SHP77 (cell line): ENCODE measurements around the gene LIPC.

Experiments used
- DNase-seq, 2 experiments: peaks; one replicate each; lab custom pipeline; 2025; lab: John Stamatoyannopoulos, UW

LIPC gene

GRCh38 chr15:58495891-58496408 is 64.2 kb downstream of the LIPC start:
- DNase-seq = no peak

DNA sequence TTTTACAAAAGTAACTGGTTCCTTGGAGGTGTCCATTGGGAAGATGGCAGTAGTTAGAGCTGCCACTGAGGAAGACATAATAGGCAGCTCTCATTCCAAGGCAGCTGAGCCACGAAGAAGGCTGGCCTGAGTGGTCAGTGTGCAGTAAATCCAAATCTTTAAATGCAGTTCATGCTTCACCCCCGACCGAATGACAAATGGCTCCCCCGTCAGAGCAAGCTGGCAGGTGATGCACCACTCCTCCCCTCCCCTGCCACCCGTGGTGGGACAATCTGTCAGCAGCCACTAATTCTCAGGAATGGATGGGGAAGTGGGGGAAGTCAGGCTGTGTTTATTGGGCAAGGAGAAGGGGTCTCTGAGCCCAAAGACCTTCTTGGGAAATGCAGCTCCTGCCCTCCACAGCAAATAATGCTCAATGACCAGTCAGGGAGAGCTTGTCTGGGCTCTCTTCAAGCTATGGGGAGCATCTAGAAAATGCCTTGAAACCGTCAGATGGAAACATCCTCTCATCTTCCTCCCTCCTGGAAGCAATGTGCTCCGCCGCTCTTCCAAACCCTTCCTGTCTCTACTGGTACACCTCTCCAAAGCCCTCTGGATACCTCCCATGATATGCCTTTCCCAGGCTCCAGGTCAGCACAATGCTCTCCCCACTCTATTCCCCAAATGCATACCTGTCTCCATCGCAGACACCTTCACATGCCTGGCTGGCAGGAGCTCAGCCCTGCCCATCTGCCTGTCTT is 65.4 kb downstream of the LIPC start:
- DNase-seq = no peak

- DNase-seq = no peak
These were observed 67.2 kb downstream of the LIPC start for GRCh38 chr15:58498821-58499580.

- no peak for DNase-seq
These were observed 69.2 kb downstream of the LIPC start for GRCh38 chr15:58501006-58501405.

GRCh38 chr15:58501636-58502188 is 69.9 kb downstream of the LIPC start:
- DNase-seq = no peak

DNA sequence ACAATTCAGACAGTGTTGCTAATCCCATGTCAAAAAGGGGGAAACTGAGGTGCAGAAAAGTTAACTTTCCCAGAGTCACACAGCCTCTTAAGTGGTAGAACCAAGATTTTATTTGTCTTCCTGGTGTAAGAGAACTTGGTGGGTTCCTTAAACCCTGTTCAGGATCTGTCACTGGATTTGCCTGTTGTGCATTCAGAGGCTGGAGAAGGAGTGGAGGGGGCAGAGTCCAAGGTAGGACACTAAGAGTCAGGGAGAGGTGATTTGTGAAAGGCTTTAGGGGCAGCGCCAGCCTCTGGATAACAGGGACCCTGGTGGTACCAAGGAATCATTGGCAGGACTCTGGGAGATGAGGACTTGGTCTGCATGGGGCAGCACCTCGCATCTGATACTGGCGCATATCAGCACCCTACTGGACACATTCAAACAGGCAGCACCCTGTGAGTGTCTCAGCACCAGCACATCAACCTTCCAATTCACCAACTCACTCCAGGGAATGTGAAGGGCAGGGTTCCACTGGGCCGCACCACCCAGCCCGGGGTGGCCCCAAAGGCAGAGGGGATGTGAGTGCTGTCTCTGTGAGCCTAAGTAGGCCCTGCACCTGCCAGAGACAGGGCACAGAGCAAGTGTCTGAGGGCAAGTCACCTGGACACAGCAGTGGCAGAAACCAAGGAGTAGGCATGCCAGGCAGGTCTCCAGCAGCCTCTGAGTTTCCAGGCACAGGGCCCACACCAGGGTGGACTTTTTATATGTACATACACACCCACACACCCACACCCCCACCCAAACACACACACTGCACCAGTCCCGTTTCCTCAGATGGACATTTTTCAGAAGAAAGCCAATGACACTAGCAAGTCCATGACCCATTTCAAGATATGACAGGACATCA is 71.6 kb downstream of the LIPC start:
- DNase-seq = no peak

DNA sequence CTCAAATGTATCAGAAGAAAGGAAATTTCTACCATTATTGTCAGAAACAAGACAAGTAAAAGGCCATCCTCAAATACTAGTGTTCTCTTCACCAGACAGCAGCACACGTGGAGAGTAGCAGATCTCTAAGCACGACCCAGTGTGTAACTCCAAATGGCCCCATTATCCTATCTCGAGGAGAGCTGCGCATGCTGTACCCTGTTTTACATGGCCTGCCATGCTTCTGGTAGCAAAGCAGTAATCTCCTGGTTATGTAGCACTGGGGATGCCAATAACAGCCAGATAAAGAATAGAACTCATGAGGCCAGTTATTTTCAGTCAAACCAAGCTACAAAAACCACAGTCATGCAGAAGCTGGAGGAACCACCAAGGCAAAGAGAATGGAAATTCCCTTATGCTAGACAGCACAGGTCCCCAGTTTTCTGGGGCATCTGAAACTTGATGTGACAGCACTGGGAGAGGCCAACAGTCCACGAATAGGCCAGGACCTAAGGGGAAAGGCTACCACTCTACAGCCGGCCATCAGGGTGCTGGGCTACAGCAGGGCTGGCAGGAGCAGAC is 73.0 kb downstream of the LIPC start:
- no peak for DNase-seq

DNA sequence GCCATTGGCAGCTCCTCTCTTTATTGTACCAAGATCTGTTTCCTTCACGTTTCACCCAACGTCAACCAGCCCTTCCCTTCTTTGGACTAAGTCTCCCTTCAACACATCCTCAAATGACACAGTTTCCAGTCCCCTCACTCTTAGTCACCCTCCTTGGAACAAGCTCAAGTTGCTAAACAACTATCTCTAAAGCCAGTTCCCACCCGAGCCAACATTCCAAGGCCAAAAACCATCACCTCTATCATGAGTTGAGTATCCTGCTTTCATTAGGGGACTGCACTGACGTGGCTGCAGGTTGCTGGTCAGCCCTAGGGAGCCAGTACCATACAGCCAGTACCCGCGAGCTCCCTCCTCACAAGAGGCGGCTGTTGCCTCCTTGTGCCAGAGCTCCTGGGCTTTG is 73.8 kb downstream of the LIPC start:
- DNase-seq = no peak

DNA sequence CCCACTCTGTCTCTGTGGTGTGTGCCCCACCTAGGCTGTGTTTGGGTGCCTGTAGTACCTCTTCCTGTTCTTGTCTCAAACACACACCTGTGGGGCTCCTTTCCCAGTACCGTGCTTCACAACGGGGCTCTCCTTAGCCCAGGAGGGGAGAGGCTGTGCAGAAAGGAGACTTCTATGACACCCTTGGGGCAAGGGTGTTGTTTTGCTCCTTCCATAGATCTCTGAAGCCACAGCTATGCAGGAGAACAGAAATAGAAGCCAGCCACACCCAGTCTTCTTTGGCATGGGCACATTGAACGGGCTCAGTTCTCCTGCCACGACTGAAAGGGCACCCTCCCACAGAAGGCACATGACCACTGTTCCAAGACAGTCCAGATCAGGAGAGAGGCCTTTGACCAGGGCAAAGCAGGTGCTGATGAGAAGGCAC is 74.3 kb downstream of the LIPC start:
- DNase-seq = no peak

GRCh38 chr15:58506783-58507668 is 75.2 kb downstream of the LIPC start:
- no peak for DNase-seq

DNA sequence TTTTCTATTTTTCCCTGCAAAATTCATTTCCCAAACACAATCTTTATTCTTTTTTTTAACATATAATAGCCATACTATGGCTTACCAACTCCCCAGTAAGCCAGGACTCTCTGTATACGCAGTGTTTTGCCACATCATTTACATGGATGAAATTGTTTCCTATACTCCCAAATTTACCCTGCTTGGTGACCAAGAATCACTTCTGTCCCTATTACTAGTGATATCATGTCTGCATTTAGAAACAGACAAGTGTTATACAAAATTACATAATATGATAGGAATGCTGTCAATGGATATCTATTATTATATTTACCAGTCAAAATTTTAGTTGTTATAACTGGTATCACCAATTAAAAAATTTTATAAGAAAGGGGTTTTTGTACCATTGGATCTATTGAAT is 77.8 kb downstream of the LIPC start:
- DNase-seq = no peak

DNA sequence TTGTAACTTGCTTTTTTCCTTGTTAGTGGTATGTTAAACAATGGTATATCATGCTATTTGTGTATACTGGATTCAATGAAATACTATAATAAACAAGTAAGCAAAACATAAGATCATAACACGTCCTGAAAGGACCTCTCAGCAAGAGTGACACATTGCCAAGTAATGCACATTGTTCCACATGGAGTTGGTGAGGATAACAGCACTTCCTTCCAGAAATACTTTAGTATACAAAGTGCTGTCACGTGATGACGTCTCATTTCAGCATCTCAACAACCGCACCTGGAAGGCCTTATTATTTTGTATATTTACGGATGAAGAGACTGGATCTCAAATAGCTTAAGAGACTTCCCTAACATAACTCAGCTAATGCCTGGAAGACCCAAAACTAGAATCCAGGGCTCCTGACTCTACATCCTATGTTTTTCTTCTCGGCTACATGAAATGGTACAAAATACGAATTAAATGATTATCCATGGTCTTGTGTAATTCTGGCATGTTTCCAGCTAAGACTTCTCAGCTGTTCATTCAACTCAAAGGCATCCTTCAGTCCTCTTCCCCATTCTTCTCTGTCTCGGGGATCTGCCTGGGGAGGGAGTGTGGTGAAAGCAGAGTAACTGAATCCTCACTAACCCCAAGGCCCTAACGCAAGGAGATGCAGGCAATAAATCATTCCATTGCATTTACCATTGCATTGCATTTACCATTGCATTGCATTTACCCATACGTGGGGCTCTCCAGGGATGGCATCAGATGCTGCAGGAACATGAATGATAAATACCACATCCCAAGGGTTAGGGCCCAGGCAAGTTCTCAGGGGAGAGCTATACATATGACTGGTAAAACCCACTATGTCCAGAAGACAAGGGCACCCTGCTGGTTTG is 79.2 kb downstream of the LIPC start:
- DNase-seq = no peak

DNA sequence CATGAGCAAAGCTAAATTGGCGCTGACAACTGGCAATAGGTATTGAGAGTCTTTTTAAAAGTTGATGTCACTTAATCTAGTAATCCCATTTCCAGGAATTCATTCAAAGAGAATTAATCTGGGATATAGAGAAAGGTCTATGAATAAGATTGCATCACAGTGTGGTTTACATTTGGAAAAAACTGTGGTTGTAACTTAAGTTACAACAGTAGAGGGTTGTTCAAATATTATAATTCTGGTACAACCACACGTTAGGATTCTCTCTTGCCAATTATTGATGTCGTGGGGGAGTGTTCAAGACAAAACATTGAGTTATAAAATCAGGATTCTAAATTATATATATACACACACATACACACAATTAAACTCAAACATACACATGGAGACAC is 79.8 kb downstream of the LIPC start:
- DNase-seq = no peak

GRCh38 chr15:58512522-58512921 is 80.7 kb downstream of the LIPC start:
- no peak for DNase-seq

- DNase-seq = no peak
These were observed 81.2 kb downstream of the LIPC start for GRCh38 chr15:58513008-58513407.

- no peak for DNase-seq
These were observed 82.0 kb downstream of the LIPC start for GRCh38 chr15:58513726-58514336.

GRCh38 chr15:58515807-58516206 is 84.0 kb downstream of the LIPC start:
- DNase-seq = no peak

GRCh38 chr15:58517252-58517681 is 85.5 kb downstream of the LIPC start:
- no peak for DNase-seq
